DMS53 treated with DMSO at 0.1 percent for 48 hours (cell line): ENCODE data around the gene PIK3CG.
"Not testable (repeated sequence)": the region's sequence is repeated elsewhere in the genome, so short reads cannot be mapped to it uniquely, and the experiment has no call there.

Source experiments
- DNase-seq: peaks from one replicate; lab custom pipeline; 2025; ENCODE audit not compliant: unreplicated experiment; lab: John Stamatoyannopoulos, UW

PIK3CG gene

DNA sequence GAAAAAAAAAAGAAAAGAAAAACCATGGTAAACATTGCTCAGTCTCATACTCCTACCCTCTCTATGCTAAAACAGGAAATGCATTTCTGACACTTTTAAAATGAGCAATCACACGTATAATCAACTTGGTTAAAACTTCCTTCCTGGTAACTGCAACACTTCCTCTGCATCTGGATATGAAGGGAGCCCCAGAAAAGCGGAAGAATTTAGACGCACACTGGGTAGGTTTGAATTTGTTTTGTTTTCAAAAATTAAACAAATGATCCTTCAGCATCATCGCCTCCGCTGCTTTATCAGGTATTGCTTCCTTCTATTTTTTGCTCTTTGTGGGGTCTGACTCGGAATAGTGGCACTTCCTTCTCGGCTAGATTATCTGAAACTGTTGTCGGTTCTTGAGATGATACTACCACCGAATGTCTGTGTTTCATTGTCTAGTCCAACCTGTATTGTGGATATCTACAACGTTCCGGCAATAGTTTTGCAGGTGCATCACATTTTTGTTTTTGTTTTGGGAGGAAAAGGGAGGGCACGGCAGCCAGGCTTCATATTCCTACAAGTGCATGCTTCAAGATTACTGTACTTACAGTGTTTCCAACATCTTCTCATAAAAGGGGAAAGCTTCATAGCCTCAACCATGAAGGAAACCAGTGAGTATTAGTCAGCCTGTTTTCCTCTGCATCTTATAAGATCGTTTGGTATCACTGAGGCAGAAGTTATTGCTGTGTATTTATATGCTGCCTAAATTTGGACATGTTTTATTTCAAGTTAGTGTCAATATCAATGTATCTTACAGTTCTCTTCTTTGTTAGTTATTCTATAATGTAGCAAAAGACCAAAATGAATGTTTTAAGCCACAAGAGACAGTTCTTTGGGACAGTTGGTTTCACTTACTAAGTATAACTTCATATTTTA, at the start of gene PIK3CG:
Gene PIK3CG (plus strand): TSS at position 153 of the 912 bp plus-strand sequence. CDS start 2,280 bp downstream, outside the sequence.
- DNase-seq, result no peak

DNA sequence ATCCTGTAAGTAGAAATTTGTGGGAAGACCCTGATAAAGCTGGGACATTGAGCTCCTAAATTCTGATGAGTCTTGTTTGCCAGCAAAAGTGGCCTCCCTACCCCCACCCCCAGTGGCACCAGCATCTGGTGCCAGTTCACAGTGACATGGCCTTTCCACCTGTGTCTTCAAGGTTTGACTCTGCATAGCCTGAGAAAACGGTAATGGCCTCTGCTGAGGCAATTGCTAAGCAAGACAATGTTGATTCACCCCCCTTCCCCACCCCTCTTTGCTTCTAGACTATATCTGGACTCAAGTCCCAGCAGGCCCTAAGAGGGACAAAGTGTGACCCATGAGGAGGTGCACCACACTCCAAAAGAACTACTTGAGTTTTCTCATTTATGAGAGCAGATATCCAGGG, 48.0 kb upstream of the PIK3CG start:
- no peak for DNase-seq

DNA sequence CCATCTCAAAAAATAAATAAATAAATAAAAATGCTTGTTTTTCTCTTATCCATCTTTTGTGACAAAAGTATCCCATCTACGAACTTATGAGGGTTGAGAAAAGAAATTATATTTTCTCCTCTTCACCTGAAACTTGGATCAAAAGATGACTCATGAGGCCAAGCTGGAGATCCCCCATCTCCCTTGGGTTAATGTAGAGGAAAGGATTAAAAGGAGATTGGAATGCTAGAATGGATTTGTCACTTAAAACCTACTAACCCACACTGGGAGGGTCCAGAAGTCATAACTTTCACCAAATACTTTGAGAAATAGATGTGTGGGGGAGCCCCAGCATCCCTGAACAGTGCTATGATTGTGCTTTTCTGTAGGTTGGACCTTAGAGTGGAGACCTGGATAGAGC, 46.3 kb upstream of the PIK3CG start:
- no peak for DNase-seq

- no peak for DNase-seq
Observed at GRCh38 chr7:106819546-106819945, 45.5 kb upstream of the PIK3CG start.

DNA sequence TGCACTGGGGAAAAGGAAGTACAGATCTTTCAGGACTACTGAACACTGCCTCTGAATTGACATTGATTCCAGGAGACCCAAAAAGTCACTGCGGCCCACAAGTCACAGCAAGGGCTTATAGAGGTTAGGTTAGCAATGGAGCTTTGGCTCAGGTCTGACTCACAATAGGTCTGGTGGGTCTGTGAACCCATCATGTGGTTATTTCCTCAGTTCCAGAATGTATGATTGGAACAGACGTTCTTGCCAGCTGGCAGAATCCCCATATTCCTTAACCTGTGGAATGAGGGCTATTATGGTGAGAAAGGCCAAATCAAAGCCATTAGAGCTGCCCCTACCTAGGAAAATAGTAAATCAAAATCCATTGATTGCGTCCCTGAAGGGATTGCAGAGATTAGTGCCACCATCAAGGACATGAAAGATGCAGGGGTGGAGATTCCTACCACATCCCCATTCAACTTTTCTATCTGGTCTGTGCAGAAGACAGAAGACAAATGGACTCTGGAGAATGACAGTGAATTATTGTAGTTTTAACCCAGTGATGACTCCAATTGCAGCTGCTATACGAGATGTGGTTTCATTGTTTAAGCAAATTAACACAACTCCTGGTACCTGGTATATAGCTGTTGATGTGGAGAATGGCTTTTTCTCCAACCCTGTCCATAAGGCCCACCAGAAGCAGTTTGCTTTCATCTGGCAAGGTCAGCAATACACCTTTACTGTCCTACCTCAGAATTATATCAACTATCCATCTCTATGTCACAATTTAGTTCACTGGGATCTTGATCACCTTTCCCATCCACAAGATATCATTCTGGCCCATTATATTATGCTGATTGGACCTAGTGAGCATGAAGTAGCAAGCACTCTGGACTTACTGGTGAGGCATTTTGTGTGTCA, 44.5 kb upstream of the PIK3CG start:
- no peak for DNase-seq

GRCh38 chr7:106823631-106824030, 41.5 kb upstream of the PIK3CG start:
- DNase-seq, result no peak

- no peak for DNase-seq
Observed at GRCh38 chr7:106824458-106824857, 40.6 kb upstream of the PIK3CG start.

DNA sequence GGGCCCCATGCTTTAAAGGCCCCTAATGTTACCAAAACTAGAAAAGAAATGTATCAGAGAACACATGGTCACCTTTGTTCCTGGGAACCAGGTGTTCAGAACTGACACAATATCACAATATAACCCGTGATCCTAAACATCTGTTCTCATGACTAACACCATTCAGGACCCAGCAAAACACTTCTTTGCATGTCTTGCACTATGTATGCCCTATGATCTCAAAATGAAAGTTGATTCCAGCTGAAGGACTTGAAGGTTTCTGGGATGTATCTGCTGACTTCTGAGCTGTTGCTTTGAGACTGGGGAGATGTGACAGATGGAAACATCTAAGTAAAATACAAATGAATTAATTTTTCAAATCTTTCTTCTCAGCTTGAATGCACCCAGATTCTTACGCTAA, 37.5 kb upstream of the PIK3CG start:
- DNase-seq, result no peak

DNA sequence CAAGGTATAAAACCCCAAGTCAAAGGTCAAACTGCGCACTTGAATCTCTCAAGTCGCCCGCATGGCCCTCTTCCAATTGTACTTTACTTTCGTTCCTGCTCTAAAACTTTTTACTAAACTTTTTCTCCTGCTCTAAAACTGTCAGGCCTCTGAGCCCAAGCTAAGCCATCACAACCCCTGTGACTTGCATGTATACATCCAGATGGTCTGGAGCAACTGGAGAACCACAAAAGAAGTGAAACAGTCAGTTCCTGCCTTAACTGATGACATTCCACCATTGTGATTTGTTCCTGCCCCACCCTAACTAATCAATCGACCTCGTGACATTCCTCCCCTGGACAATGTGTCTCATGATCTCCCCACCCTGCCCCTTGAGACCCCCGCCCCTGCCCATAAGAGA, 35.6 kb upstream of the PIK3CG start:
- no peak for DNase-seq

DNA sequence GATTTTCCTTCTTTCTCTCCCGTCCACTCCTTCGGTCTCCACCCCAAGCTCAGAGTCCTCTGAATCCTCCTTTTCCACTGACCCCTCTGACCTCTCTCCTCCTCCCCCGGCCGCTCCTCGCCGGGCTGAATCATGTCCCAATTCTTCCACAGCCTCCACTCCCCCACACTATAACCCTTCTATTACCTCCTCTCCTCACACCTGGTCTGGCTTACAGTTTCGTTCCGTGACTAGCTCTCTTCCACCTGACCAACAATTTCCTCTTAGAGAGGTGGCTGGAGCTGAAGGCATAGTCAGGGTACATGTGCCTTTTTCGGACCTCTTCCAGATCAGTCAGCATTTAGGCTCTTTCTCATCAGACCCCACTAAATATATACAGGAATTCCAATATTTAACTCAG, 34.2 kb upstream of the PIK3CG start:
- DNase-seq, result not testable (repeated sequence)

DNA sequence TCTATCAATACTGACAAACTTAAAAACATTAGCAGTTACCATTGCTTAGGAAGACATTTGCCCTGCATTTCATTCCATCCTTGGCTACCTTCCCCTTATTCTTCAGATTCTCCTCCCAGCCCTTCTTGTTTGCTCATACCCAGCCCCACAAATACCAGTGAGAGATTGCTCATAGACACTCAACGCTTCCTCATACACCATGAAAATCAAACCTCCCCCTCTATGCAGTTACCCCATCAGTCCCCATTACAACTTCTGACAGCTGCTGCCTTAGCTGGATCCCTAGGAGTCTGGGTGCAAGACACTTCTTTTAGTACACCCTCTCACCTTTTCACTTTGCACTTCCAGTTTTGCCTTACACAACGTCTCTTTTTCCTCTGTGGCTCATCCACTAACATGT, 28.3 kb upstream of the PIK3CG start:
- no peak for DNase-seq

DNA sequence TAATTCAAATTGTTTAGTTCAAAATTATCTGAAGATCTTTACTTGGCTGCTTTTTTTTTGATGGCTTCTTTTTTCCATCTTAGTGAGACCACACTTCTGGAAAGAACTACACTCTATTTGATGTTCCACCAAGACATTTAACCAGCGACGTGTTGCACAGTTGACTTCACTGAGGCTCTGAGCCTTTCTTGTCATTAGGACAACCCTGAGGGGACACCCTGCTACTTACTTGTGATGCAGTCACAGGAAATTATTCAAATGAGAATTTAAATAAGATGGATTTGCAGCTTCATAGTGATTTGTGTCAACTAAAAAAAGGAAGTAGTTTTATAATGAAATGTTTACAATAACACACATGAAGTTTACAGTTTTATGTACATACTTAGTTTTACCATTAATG, 25.6 kb upstream of the PIK3CG start:
- no peak for DNase-seq

- no peak for DNase-seq
Observed at GRCh38 chr7:106840342-106840741, 24.7 kb upstream of the PIK3CG start.

DNA sequence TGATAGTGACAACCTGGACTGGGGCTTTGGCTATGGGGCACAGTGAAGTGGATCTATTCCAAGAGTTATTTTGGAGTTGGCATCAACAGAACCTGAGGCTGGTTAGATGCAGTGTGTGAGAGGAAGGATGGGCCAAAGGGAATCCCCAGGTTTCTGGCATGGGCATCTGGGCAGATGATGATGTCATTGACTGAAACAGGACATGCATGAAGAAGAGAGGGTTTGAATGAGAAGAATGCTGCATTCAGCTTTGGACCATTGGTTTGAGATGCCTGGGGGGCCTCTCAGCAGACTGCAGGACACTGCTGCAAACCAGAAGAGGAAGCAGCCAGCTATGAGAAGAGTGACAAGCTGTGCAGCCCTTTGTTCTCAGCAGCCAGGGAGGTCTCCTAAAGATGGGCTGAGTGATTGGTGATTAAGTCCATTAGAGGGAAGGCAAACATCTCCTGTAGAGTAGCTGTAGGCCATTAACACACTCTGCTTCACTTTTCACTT, 23.1 kb upstream of the PIK3CG start:
- DNase-seq, result no peak

DNA sequence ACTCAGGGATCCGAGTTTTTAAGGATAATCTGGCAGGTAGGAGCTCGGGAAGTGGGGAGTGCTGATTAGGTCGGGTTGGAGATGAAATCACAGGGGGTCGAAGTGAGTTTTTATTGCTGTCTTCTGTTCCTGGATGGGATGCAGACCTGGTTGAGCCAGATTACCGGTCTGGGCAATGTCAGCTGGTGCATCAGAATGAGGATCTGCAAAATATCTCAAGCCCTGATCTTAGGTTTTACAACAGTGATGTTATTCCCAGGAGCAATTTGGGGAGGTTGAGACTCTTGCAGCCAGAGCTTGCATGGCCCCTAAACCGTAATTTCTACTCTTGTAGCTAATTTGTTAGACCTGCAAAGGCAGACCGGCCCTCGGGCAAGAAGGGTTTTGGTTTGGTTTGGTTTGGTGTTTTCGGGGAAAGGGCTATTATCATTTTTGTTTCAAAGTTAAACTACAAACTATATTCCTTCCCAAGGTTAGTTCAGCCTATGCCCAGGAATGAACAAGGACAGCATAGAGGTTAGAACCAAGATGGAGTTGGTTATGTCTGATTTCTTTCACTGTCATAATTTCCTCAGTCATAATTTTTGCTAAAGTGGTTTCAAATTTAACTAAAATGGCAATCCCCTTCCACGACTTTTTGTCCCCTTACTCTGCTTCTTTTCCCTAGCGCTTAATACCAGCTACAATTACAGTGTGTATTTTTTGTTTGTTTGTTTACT, 20.6 kb upstream of the PIK3CG start:
- no peak for DNase-seq

- no peak for DNase-seq
Observed at GRCh38 chr7:106848049-106848448, 17.0 kb upstream of the PIK3CG start.

- DNase-seq, result no peak
Observed at GRCh38 chr7:106848851-106849442, 16.1 kb upstream of the PIK3CG start.

DNA sequence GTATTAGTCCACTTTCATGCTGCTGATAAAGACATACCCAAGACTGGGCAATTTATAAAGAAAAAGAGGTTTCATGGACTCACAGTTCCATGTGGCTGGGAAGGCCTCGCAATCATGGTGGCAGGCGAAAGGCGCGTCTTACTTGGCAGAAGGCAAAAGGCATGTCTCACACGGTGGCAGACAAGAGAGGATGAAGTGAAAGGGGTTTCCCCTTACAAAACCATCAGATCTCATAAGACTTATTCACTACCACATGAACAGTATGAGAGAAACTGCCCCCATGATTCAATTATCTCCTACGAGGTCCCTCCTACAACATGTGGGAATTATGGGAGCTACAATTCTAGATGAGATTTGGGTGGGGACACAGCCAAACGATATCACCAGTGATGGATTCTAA, 13.4 kb upstream of the PIK3CG start:
- DNase-seq, result not testable (repeated sequence)

DNA sequence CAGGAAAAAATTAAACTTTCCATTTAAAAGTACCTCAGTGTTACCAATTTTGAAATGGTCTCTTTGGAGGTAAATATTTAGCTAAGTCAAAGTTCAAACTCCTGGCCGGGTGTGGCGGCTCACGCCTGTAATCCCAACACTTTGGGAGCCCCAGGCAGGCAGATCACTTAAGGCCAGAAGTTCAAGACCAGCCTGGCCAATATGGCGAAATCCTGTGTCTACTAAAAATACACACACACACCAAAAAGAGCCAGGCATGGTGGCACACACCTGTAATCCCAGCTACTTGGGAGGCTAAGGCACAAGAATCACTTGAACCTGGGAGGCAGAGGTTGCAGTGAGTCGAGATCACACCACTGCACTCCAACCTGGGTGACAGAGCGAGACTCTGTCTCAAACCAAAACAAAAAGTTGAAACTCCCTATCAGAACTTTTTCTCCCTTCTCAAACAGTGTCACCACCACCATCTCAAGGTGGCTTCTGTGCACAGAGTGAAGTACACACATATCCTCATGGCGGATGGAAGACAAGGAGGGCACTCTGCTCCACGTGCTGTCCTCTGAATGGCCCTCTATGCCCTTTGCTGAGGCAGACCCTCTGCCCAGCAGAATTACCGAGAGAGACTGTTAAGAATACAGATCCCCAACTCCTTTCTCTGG, 11.7 kb upstream of the PIK3CG start:
- DNase-seq, result no peak

DNA sequence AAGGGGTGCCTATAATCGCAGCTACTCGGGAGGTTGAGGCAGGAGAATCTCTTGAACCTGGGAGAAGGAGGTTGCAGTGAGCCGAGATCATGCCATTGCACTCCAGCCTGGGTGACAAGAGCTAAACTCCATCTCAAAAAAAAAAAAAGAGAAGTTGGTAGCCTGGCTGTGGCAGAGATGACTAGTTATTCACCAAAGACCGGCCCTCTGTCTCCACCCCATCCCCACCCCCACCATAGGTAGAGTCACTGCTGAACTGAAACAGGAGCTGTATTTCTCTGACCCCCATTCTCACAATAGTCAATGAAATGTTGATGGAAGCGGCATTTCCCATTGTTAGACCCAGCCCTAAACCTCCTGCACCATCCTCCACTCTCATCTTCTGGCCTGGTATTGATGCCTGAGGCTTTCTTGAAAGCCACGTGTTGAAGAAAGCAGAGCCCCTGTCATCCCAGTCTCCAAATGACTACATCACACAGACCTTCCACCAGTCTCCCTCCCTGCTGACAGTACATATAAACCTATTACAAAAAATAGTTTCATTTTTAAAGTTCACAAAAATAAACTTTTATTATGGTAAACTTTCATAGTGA, 9.4 kb upstream of the PIK3CG start:
- DNase-seq, result no peak
